Prostate gland (tissue), 2 donors: ENCODE measurements around the gene FGF11.

ENCODE experiments used
- POLR2A ChIP-seq: fragments of 450-650 bp; IDR thresholded peaks from one replicate; pipeline ENCODE4 v1.6.1; 2016; ENCODE audit warnings: antibody characterized with exemption, mild to moderate bottlenecking
- TF ChIP-seq, protein P1 (sequence below), 4 experiments: fragments of 200-600 bp in 2 of 4; fragments of 450-650 bp in 2 of 4; sonication (generic) in 2 of 4; IDR thresholded peaks; 1 replicate in 3 of 4; 2 replicates in 1 of 4; pipeline ENCODE4 v1.5.1; 2016 to 2019; ENCODE audit warnings: antibody characterized with exemption in 4 of 4, mild to moderate bottlenecking in 2 of 4, moderate library complexity in 2 of 4

DNA sequence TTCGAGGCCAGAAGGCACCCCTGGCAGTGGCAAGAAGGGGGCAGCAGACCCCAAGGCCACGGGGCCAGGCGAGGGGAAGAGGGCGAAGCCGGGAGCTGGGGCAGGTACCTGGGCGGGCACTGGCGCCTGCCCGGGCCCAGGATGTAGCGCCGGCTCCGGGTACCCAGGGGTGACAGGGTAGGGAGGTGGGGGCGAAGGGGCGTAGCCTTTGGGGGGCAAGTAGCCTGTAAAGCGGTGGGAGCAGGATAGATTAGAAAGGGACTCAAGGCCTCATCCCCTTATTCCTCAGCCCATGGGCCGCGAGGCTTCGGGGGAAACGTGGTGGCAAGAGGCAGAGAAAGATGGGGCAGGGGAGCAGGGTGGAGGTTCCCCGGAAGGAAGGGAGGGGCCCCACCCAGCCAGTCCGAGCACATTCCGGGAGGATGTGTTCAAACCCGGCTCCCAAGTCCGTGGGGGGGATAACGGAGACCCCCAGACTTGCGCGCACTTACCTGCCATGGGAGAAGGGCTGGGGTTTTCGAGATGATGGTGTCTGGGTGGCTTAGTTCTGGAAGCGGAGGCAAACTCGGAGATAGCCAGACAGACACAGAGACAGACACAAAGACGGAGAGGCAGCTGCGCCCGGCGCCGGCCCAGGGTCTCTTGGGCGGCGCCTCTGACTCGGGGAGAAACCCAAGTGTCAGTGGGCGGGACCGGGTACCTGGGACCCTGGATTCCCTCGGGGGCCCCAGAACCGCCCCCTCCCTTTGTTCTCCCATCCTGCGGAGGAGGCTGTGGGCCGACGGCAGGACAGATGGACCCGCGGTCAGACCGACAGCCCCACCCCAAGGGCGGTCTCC is 45.5 kb upstream of the FGF11 start:
- TF ChIP-seq, protein P1, sequence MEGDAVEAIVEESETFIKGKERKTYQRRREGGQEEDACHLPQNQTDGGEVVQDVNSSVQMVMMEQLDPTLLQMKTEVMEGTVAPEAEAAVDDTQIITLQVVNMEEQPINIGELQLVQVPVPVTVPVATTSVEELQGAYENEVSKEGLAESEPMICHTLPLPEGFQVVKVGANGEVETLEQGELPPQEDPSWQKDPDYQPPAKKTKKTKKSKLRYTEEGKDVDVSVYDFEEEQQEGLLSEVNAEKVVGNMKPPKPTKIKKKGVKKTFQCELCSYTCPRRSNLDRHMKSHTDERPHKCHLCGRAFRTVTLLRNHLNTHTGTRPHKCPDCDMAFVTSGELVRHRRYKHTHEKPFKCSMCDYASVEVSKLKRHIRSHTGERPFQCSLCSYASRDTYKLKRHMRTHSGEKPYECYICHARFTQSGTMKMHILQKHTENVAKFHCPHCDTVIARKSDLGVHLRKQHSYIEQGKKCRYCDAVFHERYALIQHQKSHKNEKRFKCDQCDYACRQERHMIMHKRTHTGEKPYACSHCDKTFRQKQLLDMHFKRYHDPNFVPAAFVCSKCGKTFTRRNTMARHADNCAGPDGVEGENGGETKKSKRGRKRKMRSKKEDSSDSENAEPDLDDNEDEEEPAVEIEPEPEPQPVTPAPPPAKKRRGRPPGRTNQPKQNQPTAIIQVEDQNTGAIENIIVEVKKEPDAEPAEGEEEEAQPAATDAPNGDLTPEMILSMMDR (IDR thresholded peaks at IDR 0.05): no peak
- TF ChIP-seq POLR2A: no peak
